ENCODE measurements around the gene TBC1D32.
"Not testable (repeated sequence)": the region's sequence is repeated elsewhere in the genome, so short reads cannot be mapped to it uniquely, and the experiment has no call there.

The TBC1D32 gene

DNA sequence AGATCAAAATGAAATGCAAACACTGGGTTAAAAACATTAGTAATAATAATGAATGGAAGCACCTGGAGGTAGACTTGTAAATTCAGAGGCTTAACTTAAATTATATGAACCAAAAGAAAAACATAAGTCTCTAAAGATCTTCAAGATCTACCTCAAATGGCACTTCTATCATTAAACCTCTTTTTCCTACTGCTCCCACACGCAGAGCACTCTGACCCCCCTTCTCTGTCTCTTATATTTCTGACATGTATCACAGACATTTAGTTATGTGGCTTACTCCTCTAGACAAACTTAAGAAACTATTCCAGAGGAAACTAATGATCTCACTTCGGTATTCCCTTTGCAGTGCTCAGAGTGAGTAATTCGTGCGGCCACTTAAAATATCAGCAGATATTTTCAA lies 1.1 kb downstream of the TBC1D32 start:
- DNase-seq (ENCODE audit: low read depth, low spot score), result no peak

- DNase-seq (ENCODE audit: low read depth, low spot score), result no peak
Measured at GRCh38 chr6:121330516-121330915, 3.8 kb downstream of the TBC1D32 start.

GRCh38 chr6:121321282-121321681 lies 13.0 kb downstream of the TBC1D32 start:
- DNase-seq (ENCODE audit: low read depth, low spot score), result no peak

DNA sequence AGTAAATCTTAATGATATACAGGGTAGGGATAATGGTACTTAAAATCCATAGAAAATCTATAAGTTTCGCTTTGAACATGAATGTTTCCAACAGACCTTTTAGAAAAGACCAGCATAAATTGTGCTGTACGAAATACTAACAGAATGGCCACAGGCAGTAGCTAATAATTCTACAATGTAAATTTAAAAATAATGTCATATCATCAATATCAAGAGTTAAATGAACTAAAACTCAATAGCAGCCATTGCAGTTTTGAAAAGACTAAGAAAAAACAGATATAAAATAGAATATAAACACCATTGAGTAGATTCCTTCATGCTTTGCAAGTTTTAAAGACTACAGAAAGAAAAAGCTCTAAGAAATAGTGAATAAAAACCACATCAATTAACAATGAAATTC lies 14.7 kb downstream of the TBC1D32 start:
- no peak for DNase-seq (ENCODE audit: low read depth, low spot score)

DNA sequence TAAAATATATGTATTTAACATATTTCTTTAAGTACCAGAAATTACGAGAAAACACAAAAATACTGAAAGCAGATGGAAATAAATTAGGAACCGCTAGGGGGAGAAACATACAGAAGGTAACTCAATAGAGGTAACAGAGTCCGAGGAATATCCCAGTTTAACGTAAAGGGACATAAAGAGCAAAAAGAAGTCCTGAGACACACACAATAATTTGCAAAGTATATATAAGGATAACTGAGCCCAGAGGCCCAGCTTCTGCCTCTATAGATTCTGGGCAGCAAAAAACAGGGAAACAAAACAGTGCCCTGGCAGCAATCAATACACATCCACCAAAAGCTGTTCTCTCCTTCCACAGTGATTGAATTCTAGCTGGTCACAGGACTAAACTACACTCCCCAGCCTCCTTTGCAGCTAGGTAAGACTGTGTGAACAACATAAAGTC lies 15.1 kb downstream of the TBC1D32 start:
- no peak for DNase-seq (ENCODE audit: low read depth, low spot score)

DNA sequence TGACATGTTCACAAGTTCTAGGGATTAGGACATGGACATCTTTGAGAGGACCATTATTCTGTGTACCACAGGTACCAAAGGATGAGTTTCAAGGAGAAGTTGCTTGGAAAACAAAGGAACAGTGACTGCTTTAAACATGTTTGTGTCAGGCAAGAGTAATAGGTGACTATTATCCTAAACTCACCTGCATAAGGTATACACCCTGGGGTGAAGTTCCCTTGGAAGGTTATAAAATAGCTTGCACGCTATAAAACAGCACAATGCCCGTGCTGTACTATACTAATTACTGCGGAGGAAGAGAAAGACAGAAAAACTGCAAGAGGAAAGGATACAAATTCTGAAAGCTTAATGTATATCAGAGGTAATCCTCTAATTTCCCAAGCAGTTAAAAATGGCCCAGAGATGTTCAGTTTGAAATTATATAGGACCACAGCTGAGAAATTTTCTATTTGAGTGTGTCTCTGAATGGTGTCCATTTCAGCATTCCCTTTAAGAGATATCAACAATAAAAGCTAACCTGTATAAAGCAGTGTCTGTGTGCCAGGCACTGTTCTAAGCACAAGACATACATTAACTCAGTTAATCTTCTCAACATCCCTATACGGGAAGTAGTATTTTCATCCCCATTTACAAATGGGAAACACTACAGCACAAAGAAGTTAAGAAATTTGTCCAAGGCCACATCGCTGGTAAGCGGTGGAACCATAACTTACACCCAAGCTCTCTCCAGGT lies 19.7 kb downstream of the TBC1D32 start:
- DNase-seq (ENCODE audit: low read depth, low spot score), result no peak

GRCh38 chr6:121311814-121312213 lies 22.5 kb downstream of the TBC1D32 start:
- DNase-seq (ENCODE audit: low read depth, low spot score), result not testable (repeated sequence)

GRCh38 chr6:121310495-121310894 lies 23.8 kb downstream of the TBC1D32 start:
- DNase-seq (ENCODE audit: low read depth, low spot score), result no peak

DNA sequence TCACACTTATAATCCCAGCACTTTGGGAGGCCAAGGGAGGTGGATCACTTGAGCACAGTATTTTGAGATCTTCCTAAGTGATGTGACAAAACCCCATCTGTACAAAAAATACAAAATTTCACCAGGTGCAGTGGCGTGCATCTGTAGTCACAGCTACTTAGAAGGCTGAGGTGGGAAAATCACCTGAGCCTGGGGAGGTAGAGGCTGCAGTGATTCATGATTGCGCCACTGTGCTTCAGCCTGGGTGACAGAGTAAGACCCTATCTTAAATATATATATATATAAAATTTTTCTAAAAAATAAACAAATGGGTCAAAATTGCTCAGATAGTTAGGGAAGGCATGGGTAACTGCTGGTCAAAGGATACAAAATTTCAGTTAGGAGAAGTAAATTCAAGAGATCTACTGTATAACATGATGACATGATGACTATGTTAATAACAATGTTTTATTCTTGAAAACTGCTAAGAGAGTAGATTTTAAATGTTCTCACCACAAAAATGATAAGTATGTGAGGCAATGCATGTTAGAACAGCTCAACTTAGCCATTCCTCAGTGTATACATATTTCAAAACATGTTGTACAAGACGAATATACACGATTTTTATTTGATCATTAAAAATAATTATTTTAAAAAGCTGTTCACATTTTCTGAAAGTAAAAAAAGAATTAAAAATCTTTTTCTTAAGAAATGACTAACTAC lies 24.4 kb downstream of the TBC1D32 start:
- no peak for DNase-seq (ENCODE audit: low read depth, low spot score)

DNA sequence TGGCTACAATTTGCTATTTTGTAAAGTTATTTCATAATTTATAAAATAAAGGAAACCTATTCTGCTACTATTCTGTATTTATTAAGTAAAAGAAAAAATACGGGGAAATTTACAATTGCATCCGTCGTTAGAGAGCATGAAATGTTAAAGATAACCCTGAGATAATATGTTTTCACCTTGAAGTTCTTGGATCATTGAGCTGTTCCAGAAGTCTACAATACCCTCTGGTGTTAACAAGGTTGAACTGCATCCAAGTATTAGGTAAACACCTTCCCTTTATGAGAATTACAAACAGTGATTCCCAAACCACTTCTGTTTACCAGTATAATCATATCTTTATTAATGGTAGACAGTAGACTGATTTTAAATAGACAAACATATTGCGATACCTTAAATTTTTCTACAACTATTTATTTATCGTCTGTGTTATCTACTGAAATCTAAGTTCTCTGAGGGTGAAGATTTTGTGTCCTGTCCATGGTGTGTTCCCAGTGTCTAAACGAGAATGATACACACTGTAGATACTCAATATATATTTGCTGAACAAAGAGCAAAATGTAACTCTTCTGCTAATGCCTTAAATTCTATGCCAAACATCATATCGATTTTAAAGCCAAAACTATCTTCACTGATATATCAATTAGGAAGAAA lies 28.2 kb downstream of the TBC1D32 start:
- DNase-seq (ENCODE audit: low read depth, low spot score), result no peak

DNA sequence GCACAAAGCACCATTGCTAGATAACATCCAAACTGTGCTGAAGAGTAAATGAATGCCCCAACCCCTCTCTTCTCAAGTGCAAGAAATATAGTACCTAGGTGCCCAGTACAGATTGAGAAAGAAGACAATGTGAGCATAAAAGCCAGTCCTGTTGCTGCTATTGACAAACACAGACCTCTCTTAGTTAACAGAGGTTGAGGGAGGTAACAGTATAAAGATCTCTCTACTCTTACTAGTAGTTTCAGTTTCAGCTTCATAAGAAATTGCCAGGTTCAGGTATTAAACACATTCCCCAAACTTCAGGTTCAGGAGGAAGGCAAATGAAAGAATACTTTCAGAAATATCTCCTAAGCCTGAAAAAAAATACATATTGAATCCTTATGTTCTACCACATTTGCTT lies 31.4 kb downstream of the TBC1D32 start:
- DNase-seq (ENCODE audit: low read depth, low spot score), result no peak

DNA sequence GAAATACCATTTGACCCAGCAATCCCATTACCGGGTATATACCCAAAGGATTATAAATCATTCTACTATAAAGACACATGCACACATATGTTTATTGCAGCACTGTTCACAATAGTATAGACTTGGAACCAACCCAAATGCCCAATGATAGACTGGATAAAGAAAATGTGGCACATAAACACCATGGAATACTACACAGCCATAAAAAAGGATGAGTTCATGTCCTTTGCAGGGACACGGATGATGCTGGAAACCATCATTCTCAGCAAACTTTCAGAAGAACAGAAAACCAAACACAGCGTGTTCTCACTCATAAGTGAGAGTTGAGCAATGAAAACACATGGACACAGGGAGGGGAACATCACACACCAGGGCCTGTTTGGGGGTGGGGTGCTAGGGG lies 33.1 kb downstream of the TBC1D32 start:
- not testable (repeated sequence) for DNase-seq (ENCODE audit: low read depth, low spot score)

DNA sequence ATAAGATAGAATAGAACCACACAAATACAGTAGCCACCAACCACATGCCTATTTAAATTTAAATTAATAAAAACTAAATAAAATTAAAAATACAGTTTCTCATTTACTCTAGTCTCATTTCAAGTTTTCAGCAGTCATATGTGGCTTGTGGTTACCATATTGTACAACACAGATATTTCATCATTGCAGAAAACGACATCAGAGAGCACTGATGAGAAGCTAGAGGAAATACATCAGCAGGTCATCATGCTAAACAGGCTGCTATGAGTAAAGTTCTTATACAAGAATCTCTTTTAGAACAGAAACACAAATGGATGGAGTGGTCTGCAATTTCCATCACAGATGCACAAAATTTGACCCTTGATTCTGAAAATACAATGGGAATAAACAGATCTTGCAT lies 36.6 kb downstream of the TBC1D32 start:
- no peak for DNase-seq (ENCODE audit: low read depth, low spot score)

DNA sequence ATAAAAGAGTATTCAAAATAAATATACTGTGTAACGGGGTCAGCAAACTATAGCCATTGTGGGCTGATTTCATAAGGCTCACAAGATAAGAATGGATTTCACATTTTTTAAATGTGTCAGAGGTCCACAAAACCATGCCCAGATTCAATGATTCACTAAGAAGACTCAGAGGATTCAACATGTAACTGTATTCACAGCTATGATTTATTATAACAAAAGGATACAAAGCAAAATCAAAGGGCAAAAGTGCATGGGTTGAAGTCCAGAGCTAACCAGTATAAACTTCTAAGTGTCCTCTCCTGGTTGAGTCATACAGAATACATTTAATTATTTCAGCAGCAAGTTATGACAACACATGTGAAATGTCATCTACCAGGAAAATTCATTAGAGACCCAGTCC lies 49.2 kb downstream of the TBC1D32 start:
- no peak for DNase-seq (ENCODE audit: low read depth, low spot score)

- DNase-seq (ENCODE audit: low read depth, low spot score), result no peak
Measured at GRCh38 chr6:121274666-121275295, 59.5 kb downstream of the TBC1D32 start.

DNA sequence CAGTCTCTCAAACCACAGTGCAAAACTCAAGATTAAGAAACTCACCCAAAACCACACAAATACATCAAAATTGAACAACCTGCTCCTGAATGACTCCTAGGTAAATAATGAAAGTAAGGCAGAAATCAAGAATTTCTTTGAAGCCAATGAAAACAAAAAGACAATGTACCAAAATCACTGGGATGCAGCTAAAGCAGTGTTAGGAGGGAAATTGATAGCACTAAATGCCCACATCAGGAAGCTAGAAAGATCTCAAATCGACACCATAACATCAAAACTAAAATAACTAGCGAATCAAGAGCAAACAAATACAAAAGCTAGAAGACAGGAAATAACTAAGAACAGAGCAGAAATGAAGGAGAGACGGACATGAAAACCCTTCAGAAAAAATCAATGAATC lies 70.5 kb downstream of the TBC1D32 start:
- DNase-seq (ENCODE audit: low read depth, low spot score), result no peak

- DNase-seq (ENCODE audit: low read depth, low spot score), result no peak
Measured at GRCh38 chr6:121260651-121261102, 73.6 kb downstream of the TBC1D32 start.

- DNase-seq (ENCODE audit: low read depth, low spot score), result no peak
Measured at GRCh38 chr6:121247386-121247785, 86.9 kb downstream of the TBC1D32 start.

DNA sequence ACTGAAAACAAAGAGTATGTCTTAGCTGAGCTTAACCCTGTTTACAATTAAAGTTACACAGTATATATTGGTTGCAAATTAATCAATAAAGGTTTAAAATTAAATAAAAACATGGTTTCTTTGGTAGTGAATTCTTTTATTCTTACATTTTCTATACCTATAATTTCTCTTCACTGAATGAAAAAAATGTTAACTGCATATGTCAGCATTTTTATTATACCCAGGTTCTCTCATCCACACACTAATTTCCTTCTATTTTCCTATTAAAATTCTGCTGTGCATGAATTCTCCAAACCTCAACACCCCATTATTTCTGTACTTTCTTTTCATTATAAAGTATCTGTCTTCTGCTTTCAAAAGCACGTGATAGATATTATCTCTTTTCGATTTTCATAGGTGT lies 91.9 kb downstream of the TBC1D32 start:
- DNase-seq (ENCODE audit: low read depth, low spot score), result no peak

- DNase-seq (ENCODE audit: low read depth, low spot score), result no peak
Measured at GRCh38 chr6:121237859-121238258, 96.4 kb downstream of the TBC1D32 start.

DNA sequence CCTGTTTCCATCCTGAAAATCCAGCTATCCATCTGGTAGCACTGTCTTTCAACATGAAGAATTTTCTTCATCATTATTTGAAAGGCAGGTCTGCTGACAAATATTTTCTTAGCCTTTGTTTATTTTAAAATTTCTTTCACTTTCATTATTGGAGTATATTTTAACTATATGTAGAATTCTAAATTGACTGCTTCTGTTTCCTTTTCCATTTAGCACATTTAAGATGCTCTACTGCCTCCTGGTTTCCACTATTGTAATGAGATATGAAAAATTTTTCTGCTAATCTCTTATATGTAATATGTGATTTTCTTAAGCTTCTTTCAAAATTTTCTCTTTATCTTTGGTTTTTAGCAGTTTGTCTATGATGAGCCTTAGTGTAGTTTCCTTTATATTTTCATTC lies 97.3 kb downstream of the TBC1D32 start:
- no peak for DNase-seq (ENCODE audit: low read depth, low spot score)

GRCh38 chr6:121235386-121235785 lies 98.9 kb downstream of the TBC1D32 start:
- no peak for DNase-seq (ENCODE audit: low read depth, low spot score)
